H1 (cell line): ENCODE data around the gene PPP1R10. TPM values are rescaled to one million over a fixed set of nuclear protein-coding genes. Genes with fewer than 3 reads are reported as not detected.

Source experiments
- CTCF ChIA-PET: fragments of 300-600 bp; sonication (Branson Sonifier 250); formaldehyde crosslinking; loops from one replicate; lab custom pipeline; 2021; ENCODE audit not compliant: partially characterized antibody; lab: Charles Lee
- POLR2A ChIA-PET: fragments of 300-600 bp; sonication (Branson Sonifier 250); formaldehyde crosslinking; loops from one replicate; lab custom pipeline; 2021; ENCODE audit warnings: inconsistent platforms; ENCODE audit not compliant: partially characterized antibody; lab: Charles Lee
- DNase-seq, 2 experiments: peaks; one replicate each; pipeline versions ENCODE4 v3.0.0 to v3.0.0-alpha.2; 2010 to 2022; ENCODE audit warnings: low spot score in 2 of 2, low read depth in 1 of 2, mixed read lengths in 1 of 2
- FAIRE-seq: peaks from 2 replicates; lab custom pipeline; 2011; peaks lifted over from hg19 to GRCh38; lab: Jason Lieb, UNC
- H2AFZ ChIP-seq: 2 replicates; pipeline ENCODE4 v1.8.1; 2012; ENCODE audit warnings: low read length, inconsistent platforms
- H2AK5ac ChIP-seq: 2 replicates; pipeline ENCODE4 v1.6.1; 2013; ENCODE audit warnings: low read depth, low read length
- H2BK120ac ChIP-seq: replicated peaks from 2 replicates; pipeline ENCODE3; 2013; ENCODE audit warnings: low read depth, low read length, inconsistent platforms
- H2BK12ac ChIP-seq: 2 replicates; pipeline ENCODE4 v1.6.1; 2013; ENCODE audit warnings: low read depth, low read length
- H2BK15ac ChIP-seq: 2 replicates; pipeline ENCODE4 v1.6.1; 2013; ENCODE audit warnings: low read length
- H2BK20ac ChIP-seq: 2 replicates; pipeline ENCODE4 v1.6.1; 2013; ENCODE audit warnings: low read length
- H2BK5ac ChIP-seq: 2 replicates; pipeline ENCODE4 v1.6.1; 2013; ENCODE audit warnings: low read depth, low read length
- H3K14ac ChIP-seq: 2 replicates; pipeline ENCODE4 v1.6.1; 2013; ENCODE audit warnings: inconsistent platforms; ENCODE audit not compliant: insufficient read length
- H3K18ac ChIP-seq: 2 replicates; pipeline ENCODE4 v1.6.1; 2013; ENCODE audit warnings: low read length; ENCODE audit errors: extremely low read depth
- H3K23ac ChIP-seq: 2 replicates; pipeline ENCODE4 v1.6.1; 2013; ENCODE audit warnings: inconsistent platforms; ENCODE audit not compliant: insufficient read length
- H3K23me2 ChIP-seq: 2 replicates; pipeline ENCODE4 v1.6.1; 2013; ENCODE audit warnings: low read depth, low read length
- H3K27ac ChIP-seq: 2 replicates; pipeline ENCODE4 v1.6.1; 2011; ENCODE audit warnings: low read depth, low read length, inconsistent platforms
- H3K27me3 ChIP-seq, 4 experiments: replicated peaks in 1 of 4; 1 replicate in 1 of 4; 2 replicates in 3 of 4; pipeline versions ENCODE4 v1.6.1 to v1.8.1; 2011 to 2013; ENCODE audit warnings: low read length in 3 of 4, mild to moderate bottlenecking in 3 of 4, inconsistent platforms in 2 of 4, mixed read lengths in 2 of 4, moderate library complexity in 1 of 4; ENCODE audit not compliant: control insufficient read depth in 3 of 4, insufficient read depth in 3 of 4; ENCODE audit errors: extremely low read depth in 1 of 4
- H3K36me3 ChIP-seq, 4 experiments: 2 replicates each; pipeline versions ENCODE4 v1.6.1 to v1.8.1; 2011 to 2013; ENCODE audit warnings: mild to moderate bottlenecking in 4 of 4, low read length in 3 of 4, moderate library complexity in 2 of 4, control low read depth in 1 of 4, inconsistent platforms in 1 of 4; ENCODE audit not compliant: insufficient read depth in 4 of 4, control insufficient read depth in 2 of 4
- H3K4ac ChIP-seq: replicated peaks from 2 replicates; pipeline ENCODE3; 2013; ENCODE audit warnings: low read length, low read depth, mixed read lengths, inconsistent platforms; ENCODE audit not compliant: insufficient read length
- H3K4me1 ChIP-seq, 4 experiments: replicated peaks in 1 of 4; 1 replicate in 1 of 4; 2 replicates in 3 of 4; pipeline versions ENCODE4 v1.6.1 to v1.8.1; 2011 to 2013; ENCODE audit warnings: low read length in 3 of 4, inconsistent platforms in 2 of 4, mixed read lengths in 1 of 4; ENCODE audit not compliant: insufficient read depth in 4 of 4, control insufficient read depth in 3 of 4
- H3K4me2 ChIP-seq, 2 experiments: 2 replicates each; pipeline versions ENCODE4 v1.6.1 to v1.8.1; 2011 to 2013; ENCODE audit warnings: low read depth in 2 of 2, low read length in 2 of 2, control low read depth in 1 of 2, inconsistent platforms in 1 of 2, mild to moderate bottlenecking in 1 of 2; ENCODE audit not compliant: insufficient read depth in 1 of 2
- H3K4me3 ChIP-seq, 4 experiments: fragments of 200-600, 300-600 bp in 1 of 4; sonication (generic), shearing (Covaris generic), sonication (Bioruptor Twin) in 1 of 4; 2 replicates each; pipeline versions ENCODE4 v1.5.1 to v1.8.1; 2011 to 2016; ENCODE audit warnings: low read length in 4 of 4, low read depth in 3 of 4, control low read depth in 2 of 4, inconsistent platforms in 2 of 4, mild to moderate bottlenecking in 2 of 4, mixed read lengths in 1 of 4, moderate library complexity in 1 of 4; ENCODE audit not compliant: insufficient read depth in 2 of 4; ENCODE audit errors: extremely low read depth in 1 of 4
- H3K56ac ChIP-seq: replicated peaks from 2 replicates; pipeline ENCODE3; 2013; ENCODE audit warnings: low read depth, mild to moderate bottlenecking, mixed read lengths, low read length, inconsistent platforms; ENCODE audit not compliant: insufficient read length
- H3K79me1 ChIP-seq: 2 replicates; pipeline ENCODE4 v1.6.1; 2013; ENCODE audit warnings: low read depth, low read length, control low read depth
- H3K79me2 ChIP-seq, 2 experiments: 2 replicates each; pipeline versions ENCODE4 v1.6.1 to v1.8.1; 2012 to 2013; ENCODE audit warnings: low read length in 2 of 2, mild to moderate bottlenecking in 2 of 2, inconsistent platforms in 1 of 2; ENCODE audit not compliant: insufficient read depth in 2 of 2, control insufficient read depth in 1 of 2
- H3K9ac ChIP-seq, 4 experiments: replicated peaks in 1 of 4; 1 replicate in 1 of 4; 2 replicates in 3 of 4; pipeline versions ENCODE4 v1.6.1 to v1.8.1; 2011 to 2013; ENCODE audit warnings: low read depth in 3 of 4, low read length in 3 of 4, control low read depth in 2 of 4, mild to moderate bottlenecking in 2 of 4, moderate library complexity in 2 of 4, inconsistent platforms in 1 of 4; ENCODE audit errors: extremely low read depth in 1 of 4
- H3K9me3 ChIP-seq, 2 experiments: 2 replicates each; pipeline versions ENCODE4 v1.6.1 to v1.8.1; 2012 to 2013; ENCODE audit warnings: mild to moderate bottlenecking in 2 of 2, moderate library complexity in 2 of 2, control low read depth in 1 of 2, inconsistent platforms in 1 of 2, low read depth in 1 of 2, low read length in 1 of 2, mixed read lengths in 1 of 2; ENCODE audit not compliant: insufficient read depth in 2 of 2
- H4K20me1 ChIP-seq, 2 experiments: replicated peaks in 1 of 2; 2 replicates each; pipeline versions ENCODE3 to v1.8.1; 2011 to 2013; ENCODE audit warnings: inconsistent platforms in 2 of 2, low read length in 2 of 2, mild to moderate bottlenecking in 1 of 2; ENCODE audit not compliant: insufficient read depth in 2 of 2, control insufficient read depth in 1 of 2
- H4K5ac ChIP-seq: 2 replicates; pipeline ENCODE4 v1.6.1; 2013; ENCODE audit warnings: low read length, low read depth, mixed read lengths, inconsistent platforms; ENCODE audit not compliant: insufficient read length
- H4K8ac ChIP-seq: 2 replicates; pipeline ENCODE4 v1.8.0; 2013; ENCODE audit warnings: mild to moderate bottlenecking, moderate library complexity, low read length, inconsistent platforms; ENCODE audit not compliant: insufficient read depth; ENCODE audit errors: extremely low read depth
- H4K91ac ChIP-seq: replicated peaks from 2 replicates; pipeline ENCODE3; 2013; ENCODE audit warnings: low read length, mixed read lengths, inconsistent platforms; ENCODE audit not compliant: insufficient read length
- KDM5A ChIP-seq: fragments of 200-600 bp; IDR thresholded peaks from 2 replicates; pipeline ENCODE4 v1.7.1; 2012; ENCODE audit warnings: mild to moderate bottlenecking, low read length, inconsistent platforms, mixed read lengths
- POU5F1 ChIP-seq: IDR thresholded peaks from 2 replicates; pipeline ENCODE4 v1.6.1; 2011; ENCODE audit warnings: low read depth, mild to moderate bottlenecking, low read length, moderate library complexity
- TEAD4 ChIP-seq: IDR thresholded peaks from 2 replicates; pipeline ENCODE4 v1.6.1; 2012; ENCODE audit warnings: low read depth, low read length, inconsistent platforms, mixed read lengths
- WGBS, 2 experiments: shearing (Covaris generic) in 1 of 2; methylation state at CpG; one replicate each; pipeline versions ENCODE4 v1.1.6 to v1.1.7; 2013 to 2015; ENCODE audit warnings: low lambda C conversion rate in 2 of 2, mixed read lengths in 2 of 2, inconsistent platforms in 1 of 2, low coverage in 1 of 2, missing lambda C conversion rate in 1 of 2; ENCODE audit not compliant: insufficient replicate concordance in 2 of 2, insufficient coverage in 1 of 2, insufficient read length in 1 of 2; ENCODE audit errors: extremely low coverage in 1 of 2, missing lambda C conversion rate in 1 of 2; 5-methylcytosine and 5-hydroxymethylcytosine counted together
- polyA plus RNA-seq, 7 experiments: library from polyadenylated mRNA; depleted of rRNA in 3 of 7; stranded (reverse) in 5 of 7; unstranded in 2 of 7; fragments of >200 nt in 5 of 7; fragments of 200-250 nt in 2 of 7; gene quantifications; 1 replicate in 5 of 7; 2 replicates in 1 of 7; 4 replicates in 1 of 7; pipeline versions ENCODE4 v1.2.1 to v1.2.3, GENCODE V29; 2011 to 2013; ENCODE audit warnings: missing spikeins in 2 of 7, mixed read lengths in 2 of 7
- total RNA-seq: library from RNA; stranded (reverse); fragmentation: NEBNext Ultra II Directional; extraction: Animal tissue kit (Norgen Biotek cat#: 25700); gene quantifications from 2 replicates; pipeline ENCODE4 v1.2.1, GENCODE V29; 2021

PPP1R10 gene
- total and polyA plus RNA-seq, 2 of the 8 experiments (the other 6 are each of a cell fraction or from before 2014, with no cell fraction given): 23.9 to 89.1 TPM

DNA sequence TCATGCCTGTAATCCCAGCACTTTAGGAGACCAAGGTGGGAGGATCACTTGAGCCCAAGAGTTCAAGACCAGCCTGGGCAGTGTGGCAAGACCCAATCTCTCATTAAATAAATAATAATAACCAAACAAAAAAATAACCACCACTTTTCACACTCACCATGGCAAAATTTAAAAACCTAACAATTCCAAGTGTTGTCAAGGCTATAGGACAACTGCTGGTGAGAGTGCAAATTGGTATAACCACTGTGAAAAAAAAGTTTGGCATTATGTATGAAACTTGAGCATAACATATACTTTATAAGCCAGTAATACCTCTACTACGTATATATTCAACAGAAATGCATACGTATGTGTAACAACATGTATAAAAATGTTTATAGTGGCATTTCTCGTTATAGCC is 56.1 kb downstream of the PPP1R10 start:
- 0 out of 7 replicates have a peak, but pooled peaks cover 0 to 1% (median 0%) of the 10 kb centered on the region in 4 experiments for H3K4me1 ChIP-seq
- peaks cover 6 to 12% of the 10 kb centered on the region in 2 experiments for H4K20me1 ChIP-seq
- no peak overlapping the region for H3K23ac ChIP-seq
- no peak overlapping the region for H3K9ac ChIP-seq
- no peak overlapping the region for H4K91ac ChIP-seq
- TF ChIP-seq KDM5A (no peak), TEAD4 (no peak), POU5F1 (no peak)
- no peak overlapping the region for H4K8ac ChIP-seq
- peaks cover 8 to 25% (median 12%) of the 10 kb centered on the region in 4 experiments for H3K36me3 ChIP-seq
- no peak overlapping the region for H3K4me2 ChIP-seq
- 86% methylated on average over 3 of the region's 3 CpGs; no CpG with 5 or more reads in 1 of the 2 experiments for WGBS, 2 experiments
- CTCF ChIA-PET: interaction anchor here (1.4 kb wide), 1 partner anchor 37 kb away, joined by 3 read pairs; no protein-coding TSS in a partner anchor
- POLR2A ChIA-PET: interaction anchor here (0.8 to 2.6 kb wide), 3 partner anchors 10 to 52 kb away, joined by 3 to 9 read pairs (median 3); partner anchors contain the start of gene ABCF1
- H3K14ac ChIP-seq: no peak overlapping the region
- FAIRE-seq (no peak), DNase-seq (no peak)
- H2BK12ac ChIP-seq: no peak overlapping the region
- no peak overlapping the region for H2BK15ac ChIP-seq
- H3K4me3 ChIP-seq: no peak overlapping the region
- H3K4ac ChIP-seq: no peak overlapping the region
- H4K5ac ChIP-seq: no peak overlapping the region
- peaks cover 3 to 18% of the 10 kb centered on the region in 2 experiments; a peak in 3 of 4 replicates for H3K79me2 ChIP-seq
- no peak overlapping the region for H2AK5ac ChIP-seq
- no peak overlapping the region for H2AFZ ChIP-seq
- H3K27me3 ChIP-seq: no peaks in the 10 kb centered on the region
- H2BK120ac ChIP-seq: no peak overlapping the region
- H3K18ac ChIP-seq: no peak overlapping the region
- no peak overlapping the region for H2BK5ac ChIP-seq
- H3K79me1 ChIP-seq: 0 out of 2 replicates have a peak, but pooled peaks cover 5% of the 10 kb centered on the region
- H3K23me2 ChIP-seq: peaks cover 6% of the 10 kb centered on the region
- no peak overlapping the region for H3K56ac ChIP-seq
- H3K9me3 ChIP-seq: no peaks in the 10 kb centered on the region
- no peak overlapping the region for H2BK20ac ChIP-seq
- no peak overlapping the region for H3K27ac ChIP-seq
